ENCODE measurements around the gene C9orf78. TPM values are rescaled to one million over a fixed set of nuclear protein-coding genes. Genes with fewer than 3 reads are reported as not detected.

The C9orf78 gene
- total RNA-seq, 1 experiment from 2014 or later = 42.4 TPM

GRCh38 chr9:129868023-129868871 is 33.2 kb upstream of the C9orf78 start:
- BruUV-seq (replicated peaks) = no TSS peak
- no peak overlapping the region for H2AFZ ChIP-seq (ENCODE audit: low read length)
- H3K9ac ChIP-seq (ENCODE audit: low read length) = no peak overlapping the region
- no peak overlapping the region for H3K4me3 ChIP-seq (ENCODE audit: low read length)
- TF ChIP-seq, protein P1, sequence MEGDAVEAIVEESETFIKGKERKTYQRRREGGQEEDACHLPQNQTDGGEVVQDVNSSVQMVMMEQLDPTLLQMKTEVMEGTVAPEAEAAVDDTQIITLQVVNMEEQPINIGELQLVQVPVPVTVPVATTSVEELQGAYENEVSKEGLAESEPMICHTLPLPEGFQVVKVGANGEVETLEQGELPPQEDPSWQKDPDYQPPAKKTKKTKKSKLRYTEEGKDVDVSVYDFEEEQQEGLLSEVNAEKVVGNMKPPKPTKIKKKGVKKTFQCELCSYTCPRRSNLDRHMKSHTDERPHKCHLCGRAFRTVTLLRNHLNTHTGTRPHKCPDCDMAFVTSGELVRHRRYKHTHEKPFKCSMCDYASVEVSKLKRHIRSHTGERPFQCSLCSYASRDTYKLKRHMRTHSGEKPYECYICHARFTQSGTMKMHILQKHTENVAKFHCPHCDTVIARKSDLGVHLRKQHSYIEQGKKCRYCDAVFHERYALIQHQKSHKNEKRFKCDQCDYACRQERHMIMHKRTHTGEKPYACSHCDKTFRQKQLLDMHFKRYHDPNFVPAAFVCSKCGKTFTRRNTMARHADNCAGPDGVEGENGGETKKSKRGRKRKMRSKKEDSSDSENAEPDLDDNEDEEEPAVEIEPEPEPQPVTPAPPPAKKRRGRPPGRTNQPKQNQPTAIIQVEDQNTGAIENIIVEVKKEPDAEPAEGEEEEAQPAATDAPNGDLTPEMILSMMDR (conservative IDR thresholded peaks at IDR 0.05; ENCODE audit: low read depth, low read length) = no peak
- TF ChIP-seq EZH2phosphoT487 (IDR thresholded peaks at IDR 0.05; ENCODE audit: borderline replicate concordance, low read length) (no peak), EZH2 (IDR thresholded peaks at IDR 0.05; ENCODE audit: low read length, unreplicated experiment) (no peak)
- H3K4me2 ChIP-seq (ENCODE audit: low read length) = no peak overlapping the region
- H3K4me1 ChIP-seq (ENCODE audit: insufficient read depth, low read length) = peaks cover 7% of the 10 kb centered on the region; the same call in 1 of the 2 replicates
- no peaks in the 10 kb centered on the region for H3K9me3 ChIP-seq (ENCODE audit: low read length)
- CTCF ChIA-PET = no interaction called here
- POLR2A ChIA-PET (ENCODE audit: unreplicated experiment) = no interaction called here
- no peaks in the 10 kb centered on the region for H3F3A ChIP-seq (ENCODE audit: low read length, unreplicated experiment)
- H3K9me2 ChIP-seq (replicated peaks; ENCODE audit: low read length) = no peaks in the 10 kb centered on the region
- DNase-seq = no peak
- H3K79me2 ChIP-seq (ENCODE audit: low read length) = no peaks in the 10 kb centered on the region
- no peaks in the 10 kb centered on the region for H3K36me3 ChIP-seq (ENCODE audit: low read depth, low read length)
- no peaks in the 10 kb centered on the region for H4K20me1 ChIP-seq (ENCODE audit: low read length)
- H3K27me3 ChIP-seq (ENCODE audit: low read length) = no peaks in the 10 kb centered on the region
- H3K27ac ChIP-seq (ENCODE audit: low read length) = no peak overlapping the region
- intact Hi-C loops (cut with micrococcal nuclease) = no loop called here
- no peak for ATAC-seq

DNA sequence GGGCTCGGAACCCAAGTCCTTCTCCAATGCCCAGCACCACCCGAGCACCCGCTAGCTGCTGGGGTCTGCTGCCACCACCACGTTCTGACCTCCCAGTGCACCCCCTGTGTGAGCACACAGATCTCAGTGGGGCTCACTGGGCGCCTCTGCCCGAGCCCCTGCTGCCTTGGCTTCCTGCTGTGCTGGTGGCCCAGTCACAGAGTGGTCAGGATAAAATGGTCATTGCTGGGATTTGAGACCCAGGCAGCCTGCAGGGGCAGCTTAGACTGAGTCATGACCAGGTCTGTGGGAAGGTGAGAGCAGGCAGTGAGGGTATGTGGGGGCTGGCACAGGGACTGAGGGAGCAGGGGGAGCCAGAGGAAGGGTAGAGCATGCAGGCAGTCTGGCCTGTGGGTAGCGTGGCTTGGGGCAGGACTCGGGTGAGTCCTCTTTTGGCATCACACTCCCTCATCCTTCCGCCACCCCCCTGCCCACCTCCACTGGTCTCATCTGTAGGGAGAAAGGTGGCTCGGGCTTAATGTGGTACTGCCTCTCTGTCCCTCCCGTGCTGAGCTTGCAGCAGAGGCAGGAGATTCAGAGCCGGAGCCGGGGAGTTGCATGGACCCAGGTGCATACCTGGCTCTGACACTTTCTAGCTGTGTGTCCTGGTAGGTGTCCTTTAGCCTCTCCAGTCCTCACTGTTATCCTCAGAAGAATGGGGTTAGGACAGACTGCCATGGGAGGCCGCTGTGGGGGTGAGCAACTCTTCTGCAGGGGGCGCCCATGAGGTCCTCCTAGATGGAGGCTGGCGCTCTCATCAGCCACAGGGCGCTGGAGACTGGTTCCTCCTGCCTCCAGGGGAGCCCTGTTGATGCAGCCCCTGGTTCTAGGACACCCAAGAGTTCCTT is 32.3 kb upstream of the C9orf78 start:
- Histone ChIP-seq H3F3A (ENCODE audit: low read length, unreplicated experiment) (no peaks in the 10 kb centered on the region), H3K9ac (ENCODE audit: low read length) (no peak overlapping the region), H4K20me1 (ENCODE audit: low read length) (no peaks in the 10 kb centered on the region), H3K4me3 (ENCODE audit: low read length) (no peak overlapping the region), H2AFZ (ENCODE audit: low read length) (no peak overlapping the region), H3K36me3 (ENCODE audit: low read depth, low read length) (no peaks in the 10 kb centered on the region), H3K79me2 (ENCODE audit: low read length) (no peaks in the 10 kb centered on the region), H3K27ac (ENCODE audit: low read length) (no peak overlapping the region), H3K27me3 (ENCODE audit: low read length) (no peaks in the 10 kb centered on the region), H3K4me1 (ENCODE audit: insufficient read depth, low read length) (peaks cover 7% of the 10 kb centered on the region; the same call in 1 of the 2 replicates), H3K9me3 (ENCODE audit: low read length) (no peaks in the 10 kb centered on the region), H3K4me2 (ENCODE audit: low read length) (no peak overlapping the region), H3K9me2 (replicated peaks; ENCODE audit: low read length) (no peaks in the 10 kb centered on the region)
- CTCF ChIA-PET = no interaction called here
- no peak for TF ChIP-seq EZH2 (IDR thresholded peaks at IDR 0.05; ENCODE audit: low read length, unreplicated experiment)
- TF ChIP-seq, protein P1 (conservative IDR thresholded peaks at IDR 0.05; ENCODE audit: low read depth, low read length) = 0 out of 2 replicates have a peak, but pooled peaks have one; percentile 16
- TF ChIP-seq EZH2phosphoT487 (IDR thresholded peaks at IDR 0.05; ENCODE audit: borderline replicate concordance, low read length) = no peak
- POLR2A ChIA-PET (ENCODE audit: unreplicated experiment) = no interaction called here
- intact Hi-C loops (cut with micrococcal nuclease) = no loop called here
- ATAC-seq = no peak
- DNase-seq = no peak
- BruUV-seq (replicated peaks) = no TSS peak

Data from PC-3 (cell line).